LNCaP clone FGC (cell line): ENCODE measurements around the gene POLN.

ENCODE experiments used
- DNase-seq: peaks from one replicate; pipeline ENCODE4 v3.0.0-alpha.2; 2011; ENCODE audit warnings: low read depth
- H3K4me3 ChIP-seq: 2 replicates; pipeline ENCODE4 v1.5.1; 2011; ENCODE audit warnings: mild to moderate bottlenecking, low read depth, low read length, control low read depth
- CTCF ChIP-seq: IDR thresholded peaks from 2 replicates; pipeline ENCODE4 v1.5.1; 2012; ENCODE audit warnings: mild to moderate bottlenecking; ENCODE audit not compliant: control insufficient read depth, insufficient read depth; ENCODE audit errors: extremely low read depth

Gene POLN

DNA sequence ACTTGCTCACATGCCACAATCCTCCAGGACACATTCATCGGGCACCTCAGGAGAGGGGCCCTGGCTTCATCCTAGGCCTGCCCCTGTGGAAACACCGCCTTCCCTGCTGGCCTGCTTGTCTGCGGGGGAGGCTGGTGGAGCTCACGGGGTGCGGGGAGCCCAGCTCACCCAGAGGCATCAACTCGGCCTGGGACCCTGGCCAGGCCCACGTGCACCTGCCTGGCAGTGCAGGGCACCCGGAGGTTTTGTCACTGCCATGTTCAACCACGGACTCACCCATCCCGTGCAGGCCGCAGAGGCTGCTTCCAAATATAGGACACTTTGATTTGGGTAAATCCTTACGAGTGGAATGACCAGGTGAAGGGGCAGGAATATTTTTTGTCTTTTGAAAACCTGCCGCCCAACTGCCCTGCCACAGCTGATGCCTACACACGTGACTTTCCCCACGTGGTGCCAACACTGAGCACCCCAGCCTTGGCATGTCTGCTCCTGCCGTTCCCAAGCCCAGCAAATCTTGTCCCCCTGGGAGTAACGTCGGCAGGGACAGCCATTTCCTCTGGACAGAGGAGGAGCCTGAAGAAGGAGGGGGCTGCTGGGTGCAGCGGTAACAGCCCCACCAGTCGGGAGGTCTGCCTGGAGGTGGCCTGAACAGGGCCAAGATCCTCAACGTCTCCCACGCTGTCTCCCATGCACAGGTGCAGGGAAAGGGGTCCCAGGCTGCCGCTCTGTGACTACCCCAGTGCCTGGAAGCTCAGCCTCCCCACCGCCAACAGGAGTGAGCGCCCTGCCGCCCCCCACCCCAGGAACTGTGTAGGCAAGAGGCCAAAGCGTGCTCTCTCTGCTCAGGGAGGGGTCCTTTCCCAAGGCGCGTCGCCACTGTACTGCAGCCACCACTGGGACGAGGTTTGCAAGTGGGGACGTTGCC, 11.5 kb upstream of the POLN start:
- H3K4me3 ChIP-seq, result no peak overlapping the region
- DNase-seq, result no peak
- TF ChIP-seq CTCF, result no peak

DNA sequence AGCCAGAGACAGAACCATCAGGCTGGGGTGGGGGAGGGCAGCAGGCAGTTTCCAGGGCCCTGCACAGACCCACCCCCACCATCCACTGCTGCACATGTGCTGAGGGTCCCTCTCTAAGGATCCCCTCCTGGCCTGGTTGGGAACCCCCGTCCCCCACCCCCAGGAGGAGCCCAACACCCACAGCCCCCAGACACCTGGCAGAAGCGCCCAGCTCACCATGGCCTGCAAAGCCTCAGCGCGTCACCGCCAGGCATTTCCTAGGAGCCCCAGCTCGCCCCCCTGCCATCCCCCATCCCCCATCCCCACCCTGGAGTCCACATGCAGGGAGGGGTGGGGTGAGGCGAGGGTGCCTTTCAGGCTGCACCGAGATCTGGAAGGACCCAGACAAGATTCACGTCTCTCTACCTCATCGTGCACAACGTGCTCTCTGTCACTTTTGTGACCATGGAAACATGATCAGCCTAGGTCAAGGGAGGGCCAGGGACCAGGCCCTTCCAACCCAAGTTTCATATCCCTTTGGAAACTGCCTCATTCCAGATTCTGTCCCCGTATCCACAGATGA, 10.7 kb upstream of the POLN start:
- DNase-seq, result no peak
- no peak for TF ChIP-seq CTCF
- H3K4me3 ChIP-seq, result no peak overlapping the region

- no peak overlapping the region for H3K4me3 ChIP-seq
- no peak for TF ChIP-seq CTCF
- no peak for DNase-seq
Observed at GRCh38 chr4:2251795-2252529, 10.0 kb upstream of the POLN start.

- no peak for TF ChIP-seq CTCF
- no peak overlapping the region for H3K4me3 ChIP-seq
- DNase-seq, result no peak
Observed at GRCh38 chr4:2251073-2251794, 9.3 kb upstream of the POLN start.

GRCh38 chr4:2250357-2251072, 8.6 kb upstream of the POLN start:
- DNase-seq, result no peak
- no peak for TF ChIP-seq CTCF
- no peak overlapping the region for H3K4me3 ChIP-seq
